HepG2 (cell line): ENCODE results near the gene ZNF655. TPM values are rescaled to one million over a fixed set of nuclear protein-coding genes. Genes with fewer than 3 reads are reported as not detected.

Experiments
- CEBPZ ChIP-seq: IDR thresholded peaks from 2 replicates; pipeline ENCODE4 v1.6.1; 2012; ENCODE audit warnings: low read length, improper control_type of control experiment
- FUBP1 ChIP-seq: sonication (generic); formaldehyde crosslinking; IDR thresholded peaks from 2 replicates; pipeline ENCODE4 v1.5.1; 2020; ENCODE audit warnings: missing genetic modification reagents, mild to moderate bottlenecking, borderline replicate concordance
- HNF1A ChIP-seq, 2 experiments: sonication (generic) in 1 of 2; formaldehyde crosslinking in 1 of 2; IDR thresholded peaks; 2 replicates each; pipeline versions ENCODE4 v1.4.0 to v1.6.1; 2016 to 2020; ENCODE audit warnings: borderline replicate concordance in 1 of 2, low read depth in 1 of 2, mild to moderate bottlenecking in 1 of 2, missing genetic modification reagents in 1 of 2
- IRX3 ChIP-seq: sonication (generic); formaldehyde crosslinking; IDR thresholded peaks from 2 replicates; pipeline ENCODE4 v1.8.1; 2023; ENCODE audit warnings: mild to moderate bottlenecking, low read depth, missing genetic modification reagents, borderline replicate concordance
- KAT7 ChIP-seq: IDR thresholded peaks from 2 replicates; pipeline ENCODE4 v1.6.1; 2018; ENCODE audit warnings: borderline replicate concordance, missing compliant biosample characterization
- PAXIP1 ChIP-seq: sonication (generic); formaldehyde crosslinking; conservative IDR thresholded peaks from 2 replicates; pipeline ENCODE4 v1.4.0; 2020; ENCODE audit warnings: mild to moderate bottlenecking, missing genetic modification reagents, moderate library complexity
- RFX5 ChIP-seq: IDR thresholded peaks from 2 replicates; pipeline ENCODE4 v1.6.1; 2011; ENCODE audit warnings: low read depth, low read length, improper control_type of control experiment
- SMAD1 ChIP-seq: sonication (generic); formaldehyde crosslinking; IDR thresholded peaks from 2 replicates; pipeline ENCODE4 v1.4.0; 2020; ENCODE audit warnings: missing genetic modification reagents, low read depth, mild to moderate bottlenecking, borderline replicate concordance
- ZNF431 ChIP-seq: sonication (generic); formaldehyde crosslinking; IDR thresholded peaks from 2 replicates; pipeline ENCODE4 v1.9.0; 2022; ENCODE audit warnings: missing genetic modification reagents, low read depth, mild to moderate bottlenecking, borderline replicate concordance
- ZNF567 ChIP-seq: sonication (generic); formaldehyde crosslinking; IDR thresholded peaks from 2 replicates; pipeline ENCODE4 v1.8.1; 2023; ENCODE audit warnings: mild to moderate bottlenecking, missing genetic modification reagents, borderline replicate concordance
- ZNF597 ChIP-seq: sonication (generic); formaldehyde crosslinking; IDR thresholded peaks from 2 replicates; pipeline ENCODE4 v1.5.0; 2020; ENCODE audit warnings: missing genetic modification reagents
- polyA plus RNA-seq, 8 experiments: library from polyadenylated mRNA; depleted of rRNA in 3 of 8; stranded (reverse) in 7 of 8; unstranded in 1 of 8; fragments of >200 nt; fragmentation: Illumina TruSeq in 4 of 8; extraction: Trizol in 4 of 8; gene quantifications; 2 replicates each; pipeline versions ENCODE4 v1.2.1 to v1.2.3, GENCODE V29; 2011 to 2016; ENCODE audit warnings: low read depth in 4 of 8, missing spikeins in 1 of 8, mixed read lengths in 1 of 8; ENCODE audit not compliant: insufficient read depth in 1 of 8
- total RNA-seq, 5 experiments: library from RNA; depleted of rRNA; stranded (reverse); fragments of >200 nt; fragmentation: Illumina TruSeq; extraction: Trizol; gene quantifications; 2 replicates each; pipeline ENCODE4 v1.2.3, GENCODE V29; 2016; ENCODE audit warnings: low read depth in 1 of 5

ZNF655 gene
- total and polyA plus RNA-seq, 2 of the 13 experiments (the other 11 are each of a cell fraction or from before 2014, with no cell fraction given), result 53.4 to 75.6 TPM

- TF ChIP-seq HNF1A (IDR thresholded peaks at IDR 0.05; ENCODE audit: low read depth) (no peak), HNF1A (CRISPR knock-in tag; IDR thresholded peaks at IDR 0.05; ENCODE audit: borderline replicate concordance) (no peak; the same call in 1 of the 2 replicates), ZNF597 (no peak), SMAD1 (CRISPR knock-in tag) (peak; percentile 90), CEBPZ (no peak), ZNF567 (CRISPR knock-in tag) (no peak; the same call in 1 of the 2 replicates), RFX5 (no peak), KAT7 (CRISPR knock-in tag) (no peak), ZNF431 (CRISPR knock-in tag) (0 out of 2 replicates have a peak, but pooled peaks have one; percentile 15), IRX3 (0 out of 2 replicates have a peak, but pooled peaks have one; percentile 32), PAXIP1 (CRISPR knock-in tag) (peak; percentile 46), FUBP1 (CRISPR knock-in tag) (no peak)
Observed at GRCh38 chr7:99558306-99559174, at the start of gene ZNF655 (continued).
